Neural progenitor cell (in vitro differentiated cells): Measurements from ENCODE around the gene C2orf69. TPM values are rescaled to one million over a fixed set of nuclear protein-coding genes. Genes with fewer than 3 reads are reported as not detected.
"Not testable (repeated sequence)": the region's sequence is repeated elsewhere in the genome, so short reads cannot be mapped to it uniquely, and the experiment has no call there.

Experiments used
- DNase-seq: peaks from one replicate; pipeline ENCODE4 v3.0.0-alpha.2; 2016; ENCODE audit warnings: low spot score
- H2AFZ ChIP-seq: fragments of 200-600 bp; sonication (generic); replicated peaks from 2 replicates; pipeline ENCODE4 v1.6.1; 2016; ENCODE audit warnings: antibody characterized with exemption
- H3F3A ChIP-seq: fragments of 200-600 bp; sonication (generic); 2 replicates; pipeline ENCODE4 v1.6.1; 2016; ENCODE audit warnings: antibody characterized with exemption, low read depth
- H3K27ac ChIP-seq: fragments of 200-600 bp; sonication (generic); 2 replicates; pipeline ENCODE4 v1.5.1; 2016; ENCODE audit warnings: mild to moderate bottlenecking
- H3K27me3 ChIP-seq: fragments of 200-600 bp; sonication (generic); 2 replicates; pipeline ENCODE4 v1.6.1; 2016; ENCODE audit warnings: mild to moderate bottlenecking, moderate library complexity
- H3K36me3 ChIP-seq: fragments of 200-600 bp; sonication (generic); 2 replicates; pipeline ENCODE4 v1.5.1; 2016
- H3K4me1 ChIP-seq: fragments of 200-600 bp; sonication (generic); 2 replicates; pipeline ENCODE4 v1.6.1; 2016; ENCODE audit warnings: mixed run types
- H3K4me2 ChIP-seq: fragments of 200-600 bp; sonication (generic); 2 replicates; pipeline ENCODE4 v1.6.1; 2016
- H3K4me3 ChIP-seq: fragments of 200-600 bp; sonication (generic); 2 replicates; pipeline ENCODE4 v1.5.1; 2016
- H3K79me2 ChIP-seq: fragments of 200-600 bp; sonication (generic); 2 replicates; pipeline ENCODE4 v1.6.1; 2016; ENCODE audit warnings: low read depth
- H3K9ac ChIP-seq: fragments of 200-600 bp; sonication (generic); 2 replicates; pipeline ENCODE4 v1.6.1; 2016
- H3K9me3 ChIP-seq: fragments of 200-600 bp; sonication (generic); 2 replicates; pipeline ENCODE4 v1.5.1; 2016; ENCODE audit warnings: low read depth
- H4K20me1 ChIP-seq: fragments of 200-600 bp; sonication (generic); 2 replicates; pipeline ENCODE4 v1.6.1; 2016; ENCODE audit warnings: low read depth
- H3K27ac Mint-ChIP-seq: 3 replicates; pipeline ENCODE4 v1.8.0; 2021; ENCODE audit warnings: mixed read lengths
- H3K27me3 Mint-ChIP-seq: 2 replicates; pipeline ENCODE4 v1.8.0; 2022; ENCODE audit warnings: low read depth, mild to moderate bottlenecking, inconsistent platforms, moderate library complexity, mixed read lengths; ENCODE audit not compliant: insufficient read depth
- H3K36me3 Mint-ChIP-seq: 3 replicates; pipeline ENCODE4 v1.8.0; 2021; ENCODE audit warnings: mixed read lengths
- H3K4me1 Mint-ChIP-seq: 3 replicates; pipeline ENCODE4 v1.8.0; 2021; ENCODE audit warnings: mixed read lengths
- H3K4me3 Mint-ChIP-seq: 3 replicates; pipeline ENCODE4 v1.8.0; 2021; ENCODE audit warnings: mild to moderate bottlenecking, moderate library complexity, mixed read lengths
- H3K9me3 Mint-ChIP-seq: 3 replicates; pipeline ENCODE4 v1.8.0; 2020; ENCODE audit warnings: mixed read lengths
- EZH2 ChIP-seq: fragments of 200-600 bp; sonication (generic); IDR thresholded peaks from 2 replicates; pipeline ENCODE4 v1.6.1; 2017; ENCODE audit warnings: antibody characterized with exemption, mild to moderate bottlenecking, moderate library complexity
- EZH2phosphoT487 ChIP-seq: fragments of 200-600 bp; sonication (generic); IDR thresholded peaks from 2 replicates; pipeline ENCODE4 v1.6.1; 2017; ENCODE audit warnings: antibody characterized with exemption
- total RNA-seq: library from RNA; depleted of rRNA; stranded (reverse); fragments of >200 nt; gene quantifications from 2 replicates; pipeline ENCODE4 v1.2.3, GENCODE V29; 2015; ENCODE audit warnings: low replicate concordance
- TF ChIP-seq, protein P1 (sequence below): fragments of 200-600 bp; sonication (generic); IDR thresholded peaks from 2 replicates; pipeline ENCODE4 v1.5.1; 2017; ENCODE audit warnings: antibody characterized with exemption, mild to moderate bottlenecking

The C2orf69 gene
- total RNA-seq, 1 donor from 2014 or later, result 43.8 TPM

DNA sequence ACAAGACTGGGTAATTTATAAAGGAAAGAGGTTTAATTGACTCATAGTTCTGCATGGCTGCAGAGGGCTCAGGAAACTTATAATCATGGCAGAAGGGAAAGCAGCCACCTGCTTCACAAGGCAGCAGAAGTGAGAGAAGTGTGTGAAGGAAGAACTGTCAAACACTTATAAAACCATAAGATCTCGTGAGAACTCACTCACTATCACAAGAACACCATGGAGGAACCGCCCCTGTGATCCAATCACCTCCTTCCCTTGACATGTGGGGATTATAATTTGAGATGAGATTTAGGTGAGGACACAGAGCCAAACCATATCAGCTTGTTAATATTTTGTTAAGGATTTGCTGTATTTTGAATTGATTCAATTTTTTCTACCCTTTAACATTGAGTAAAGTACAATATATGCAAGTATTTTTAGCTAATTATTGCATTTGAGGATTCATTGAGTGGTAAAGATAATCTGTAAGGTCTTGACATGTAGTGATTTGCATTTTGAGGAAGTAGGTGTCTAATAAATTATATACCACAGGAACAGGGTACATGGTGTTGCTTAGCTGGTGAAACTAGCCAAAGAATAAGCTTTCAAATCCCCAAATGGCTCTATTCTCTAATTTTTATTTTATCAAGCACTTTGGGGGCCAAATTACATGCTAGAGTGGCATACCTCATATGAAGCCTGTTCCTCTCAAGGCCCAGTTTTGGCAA, 3.9 kb upstream of the C2orf69 start:
- Mint-ChIP-seq H3K27me3 (peaks cover 6% of the 10 kb centered on the region), H3K4me3 (no peak overlapping the region), H3K36me3 (no peaks in the 10 kb centered on the region), H3K9me3 (no peaks in the 10 kb centered on the region), H3K27ac (no peak overlapping the region), H3K4me1 (peaks cover 9% of the 10 kb centered on the region)
- H3K27ac ChIP-seq, result no peak overlapping the region
- no peaks in the 10 kb centered on the region for H3K9me3 ChIP-seq
- H3K79me2 ChIP-seq, result peaks cover 10% of the 10 kb centered on the region
- H2AFZ ChIP-seq, result no peak overlapping the region
- TF ChIP-seq EZH2 (no peak), EZH2phosphoT487 (no peak)
- TF ChIP-seq, protein P1, sequence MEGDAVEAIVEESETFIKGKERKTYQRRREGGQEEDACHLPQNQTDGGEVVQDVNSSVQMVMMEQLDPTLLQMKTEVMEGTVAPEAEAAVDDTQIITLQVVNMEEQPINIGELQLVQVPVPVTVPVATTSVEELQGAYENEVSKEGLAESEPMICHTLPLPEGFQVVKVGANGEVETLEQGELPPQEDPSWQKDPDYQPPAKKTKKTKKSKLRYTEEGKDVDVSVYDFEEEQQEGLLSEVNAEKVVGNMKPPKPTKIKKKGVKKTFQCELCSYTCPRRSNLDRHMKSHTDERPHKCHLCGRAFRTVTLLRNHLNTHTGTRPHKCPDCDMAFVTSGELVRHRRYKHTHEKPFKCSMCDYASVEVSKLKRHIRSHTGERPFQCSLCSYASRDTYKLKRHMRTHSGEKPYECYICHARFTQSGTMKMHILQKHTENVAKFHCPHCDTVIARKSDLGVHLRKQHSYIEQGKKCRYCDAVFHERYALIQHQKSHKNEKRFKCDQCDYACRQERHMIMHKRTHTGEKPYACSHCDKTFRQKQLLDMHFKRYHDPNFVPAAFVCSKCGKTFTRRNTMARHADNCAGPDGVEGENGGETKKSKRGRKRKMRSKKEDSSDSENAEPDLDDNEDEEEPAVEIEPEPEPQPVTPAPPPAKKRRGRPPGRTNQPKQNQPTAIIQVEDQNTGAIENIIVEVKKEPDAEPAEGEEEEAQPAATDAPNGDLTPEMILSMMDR, result no peak
- peaks cover 2% of the 10 kb centered on the region for H4K20me1 ChIP-seq
- H3K4me2 ChIP-seq, result no peak overlapping the region
- no peak for DNase-seq
- no peaks in the 10 kb centered on the region for H3K36me3 ChIP-seq
- peaks cover 16% of the 10 kb centered on the region for H3F3A ChIP-seq
- peaks cover 9% of the 10 kb centered on the region for H3K4me1 ChIP-seq
- no peak overlapping the region for H3K4me3 ChIP-seq
- H3K9ac ChIP-seq, result no peak overlapping the region
- H3K27me3 ChIP-seq, result no peaks in the 10 kb centered on the region

GRCh38 chr2:199910338-199911051, 598 bp upstream of the C2orf69 start:
- H3K27me3 Mint-ChIP-seq, result peaks cover 4% of the 10 kb centered on the region
- H3K27ac ChIP-seq, result peak overlapping the region; percentile 84
- peaks cover 4% of the 10 kb centered on the region for H3K9me3 Mint-ChIP-seq

DNA sequence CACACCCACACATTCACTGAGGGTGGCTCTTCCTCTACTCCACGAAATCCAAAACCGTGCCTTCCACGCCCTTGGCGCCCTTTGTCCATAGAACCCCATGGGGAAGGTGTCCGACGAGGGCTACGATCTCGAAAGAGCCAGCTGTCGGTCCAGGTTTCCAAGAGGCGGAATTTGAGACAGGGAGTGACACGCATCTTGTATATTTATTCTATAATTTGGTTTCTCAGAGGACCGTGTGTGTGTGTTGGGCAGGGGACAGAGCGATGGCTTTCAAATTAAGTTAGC, 726 bp downstream of the C2orf69 start:
- TF ChIP-seq EZH2, result no peak
- no peak for TF ChIP-seq EZH2phosphoT487
- Histone ChIP-seq H3K4me2 (peak overlapping the region; percentile 79), H4K20me1 (peaks cover 20% of the 10 kb centered on the region), H3K9me3 (peaks cover 4% of the 10 kb centered on the region), H3K4me3 (peak overlapping the region; percentile 78), H3K27me3 (no peaks in the 10 kb centered on the region), H3K36me3 (peaks cover 29% of the 10 kb centered on the region), H3K4me1 (peaks cover 21% of the 10 kb centered on the region), H3K79me2 (peaks cover 56% of the 10 kb centered on the region), H2AFZ (peak overlapping the region; percentile 74), H3K9ac (peak overlapping the region; percentile 82), H3K27ac (peak overlapping the region; percentile 94), H3F3A (peaks cover 18% of the 10 kb centered on the region)
- DNase-seq, result no peak
- Mint-ChIP-seq H3K27ac (peak overlapping the region; percentile 98), H3K4me3 (peak overlapping the region; percentile 98), H3K4me1 (peaks cover 24% of the 10 kb centered on the region), H3K36me3 (peaks cover 29% of the 10 kb centered on the region), H3K9me3 (peaks cover 17% of the 10 kb centered on the region), H3K27me3 (peaks cover 4% of the 10 kb centered on the region)

More at GRCh38 chr2:199910338-199911051, 598 bp upstream of the C2orf69 start:
- Histone ChIP-seq H3K27me3 (no peaks in the 10 kb centered on the region), H3K4me1 (peaks cover 21% of the 10 kb centered on the region), H2AFZ (peak overlapping the region; percentile 91), H3K79me2 (peaks cover 43% of the 10 kb centered on the region), H3K36me3 (peaks cover 17% of the 10 kb centered on the region), H3K4me2 (peak overlapping the region; percentile 78), H3F3A (peaks cover 18% of the 10 kb centered on the region), H4K20me1 (peaks cover 20% of the 10 kb centered on the region), H3K9ac (peak overlapping the region; percentile 38), H3K9me3 (no peaks in the 10 kb centered on the region), H3K4me3 (peak overlapping the region; percentile 78)
- DNase-seq, result no peak
- peak overlapping the region; percentile 98 for H3K4me3 Mint-ChIP-seq
- peaks cover 16% of the 10 kb centered on the region for H3K36me3 Mint-ChIP-seq
- H3K4me1 Mint-ChIP-seq, result peaks cover 24% of the 10 kb centered on the region
- peak overlapping the region; percentile 91 for H3K27ac Mint-ChIP-seq
- TF ChIP-seq EZH2phosphoT487 (no peak), EZH2 (no peak)
- TF ChIP-seq, protein P1, result no peak

DNA sequence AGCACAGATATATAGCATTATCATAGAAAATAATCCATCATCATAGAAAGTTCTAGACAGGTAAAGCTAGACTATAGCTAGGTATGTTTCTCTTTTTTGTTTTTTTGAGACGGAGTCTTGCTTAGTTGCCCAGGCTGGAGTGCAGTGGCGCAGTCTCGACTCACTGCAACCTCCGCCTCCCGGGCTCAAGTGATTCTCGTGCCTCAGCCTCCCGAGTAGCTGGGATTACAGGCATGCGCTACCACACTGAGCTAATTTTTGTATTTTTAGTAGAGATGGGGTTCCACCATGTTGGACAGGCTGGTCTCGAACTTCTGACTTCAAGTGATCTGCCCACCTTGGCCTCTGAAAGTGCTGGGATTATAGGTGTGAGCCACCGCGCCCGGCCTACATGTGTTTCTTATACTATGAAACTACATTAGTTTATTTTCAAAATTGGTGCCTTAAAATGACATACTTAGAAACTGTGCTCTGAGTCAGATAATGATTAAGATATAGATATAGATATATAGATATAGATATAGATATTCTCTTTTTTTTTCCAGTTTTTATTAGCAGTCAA, 1.5 kb downstream of the C2orf69 start:
- Histone ChIP-seq H3K4me3 (peak overlapping the region; percentile 78), H3K4me1 (peaks cover 21% of the 10 kb centered on the region), H3K36me3 (peaks cover 37% of the 10 kb centered on the region), H4K20me1 (peaks cover 20% of the 10 kb centered on the region), H3K9ac (peak overlapping the region; percentile 82), H3F3A (peaks cover 18% of the 10 kb centered on the region), H3K79me2 (peaks cover 65% of the 10 kb centered on the region), H3K4me2 (peak overlapping the region; percentile 79)
- DNase-seq, H3K27ac Mint-ChIP-seq, H3K9me3 ChIP-seq, H3K27me3 Mint-ChIP-seq, H3K27me3 ChIP-seq, H3K27ac ChIP-seq, H2AFZ ChIP-seq: not testable (repeated sequence)
- Mint-ChIP-seq H3K36me3 (peaks cover 37% of the 10 kb centered on the region), H3K4me1 (peaks cover 24% of the 10 kb centered on the region), H3K9me3 (peaks cover 24% of the 10 kb centered on the region), H3K4me3 (peak overlapping the region; percentile 98)
